OCI-LY3 (cell line): Measurements from ENCODE around the gene SRRM1.

Source experiments
- CTCF ChIP-seq: fragments of 200-600, 300-600 bp; sonication (generic); IDR thresholded peaks from 2 replicates; pipeline ENCODE4 v1.5.1; 2014; ENCODE audit warnings: antibody characterized with exemption, low read length, low read depth
- EZH2phosphoT487 ChIP-seq: fragments of 200-600 bp; shearing (Covaris generic); IDR thresholded peaks from 2 replicates; pipeline ENCODE4 v1.6.1; 2018; ENCODE audit warnings: antibody characterized with exemption, mixed run types, low read depth

- TF ChIP-seq CTCF (no peak), EZH2phosphoT487 (no peak)
Measured at GRCh38 chr1:24643363-24644099, 429 bp downstream of the SRRM1 start.
